Breast epithelium (tissue), 3 donors: ENCODE results near the gene LRRC46.

Experiments
- CTCF ChIP-seq, 3 donors: fragments of 450-650 bp; IDR thresholded peaks; one replicate each; pipeline ENCODE4 v1.5.1; 2016 to 2017; ENCODE audit warnings: antibody characterized with exemption in 3 of 3, mild to moderate bottlenecking in 3 of 3, moderate library complexity in 3 of 3
- POLR2AphosphoS5 ChIP-seq, 3 donors: sonication (generic); formaldehyde crosslinking; IDR thresholded peaks; one replicate each; pipeline ENCODE4 v1.6.1; 2017; ENCODE audit warnings: antibody characterized with exemption in 3 of 3

DNA sequence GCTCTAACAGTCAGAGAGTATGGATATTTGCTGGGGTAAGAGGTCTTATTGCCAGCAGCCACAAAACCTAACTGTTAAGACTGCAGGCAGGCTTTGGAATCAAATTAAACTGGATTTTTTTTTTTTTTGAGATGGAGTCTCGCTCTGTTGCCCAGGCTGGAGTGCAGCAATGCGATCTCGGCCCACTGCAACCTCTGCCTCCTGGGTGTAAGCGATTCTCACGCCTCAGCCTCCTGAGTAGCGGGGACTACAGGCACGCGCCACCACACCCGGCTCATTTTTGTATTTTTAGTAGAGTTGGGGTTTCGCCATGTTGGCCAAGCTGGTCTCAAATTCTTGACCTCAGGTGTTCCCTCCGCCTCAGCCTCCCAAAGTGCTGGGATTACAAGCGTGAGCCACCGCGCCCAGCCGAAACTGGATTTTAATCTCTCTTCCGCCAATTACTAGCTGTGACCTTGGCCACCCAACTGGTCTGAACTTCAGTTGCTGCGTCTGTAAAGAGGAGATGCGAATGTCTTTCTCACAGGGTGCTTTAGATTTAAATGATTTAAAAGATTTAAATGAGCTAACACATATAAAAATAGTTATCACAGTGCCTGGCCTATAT is 971 bp upstream of the LRRC46 start:
- TF ChIP-seq CTCF (IDR thresholded peaks at IDR 0.05), result no peak
- TF ChIP-seq POLR2AphosphoS5 (IDR thresholded peaks at IDR 0.05), result no peak
